ENCODE measurements around the gene VSIG10.

Gene VSIG10

GRCh38 chr12:118033902-118034301 lies 69.9 kb downstream of the VSIG10 start:
- H4K20me1 ChIP-seq (ENCODE audit: insufficient read depth, low read length): no peaks in the 10 kb centered on the region
- H3K9ac ChIP-seq (ENCODE audit: low read length): no peak overlapping the region
- H3K79me2 ChIP-seq (ENCODE audit: low read length): no peaks in the 10 kb centered on the region
- no peaks in the 10 kb centered on the region for H3K36me3 ChIP-seq (replicated peaks; ENCODE audit: insufficient read depth, low read length)
- H2AFZ ChIP-seq (ENCODE audit: low read length): no peak overlapping the region
- TF ChIP-seq EZH2 (optimal IDR thresholded peaks at IDR 0.05; ENCODE audit: low read depth, low read length): no peak
- TF ChIP-seq CTCF (IDR thresholded peaks at IDR 0.05; ENCODE audit: low read length): no peak
- no peak for TF ChIP-seq EZH2phosphoT487 (IDR thresholded peaks at IDR 0.05; ENCODE audit: low read length)
- DNase-seq: no peak
- H3F3A ChIP-seq (ENCODE audit: insufficient read depth, low read length): peaks cover 3% of the 10 kb centered on the region; the same call in 1 of the 2 replicates
- H3K27me3 ChIP-seq (replicated peaks; ENCODE audit: insufficient read depth, low read length): no peaks in the 10 kb centered on the region
- no peak overlapping the region for H3K27ac ChIP-seq (ENCODE audit: low read length)
- no peaks in the 10 kb centered on the region for H3K9me2 ChIP-seq (replicated peaks; ENCODE audit: insufficient read depth, low read length)
- H3K9me3 ChIP-seq (replicated peaks; ENCODE audit: insufficient read depth, low read length): no peaks in the 10 kb centered on the region
- H3K4me3 ChIP-seq (ENCODE audit: low read length): no peak overlapping the region
- H3K4me1 ChIP-seq (ENCODE audit: low read length): peaks cover 17% of the 10 kb centered on the region; the same call in 1 of the 2 replicates
- no peak overlapping the region for H3K4me2 ChIP-seq (ENCODE audit: low read depth, low read length)

GRCh38 chr12:118033323-118033722 lies 70.5 kb downstream of the VSIG10 start:
- Histone ChIP-seq H3K9me3 (replicated peaks; ENCODE audit: insufficient read depth, low read length) (no peaks in the 10 kb centered on the region), H2AFZ (ENCODE audit: low read length) (no peak overlapping the region), H3K4me3 (ENCODE audit: low read length) (no peak overlapping the region), H3K4me1 (ENCODE audit: low read length) (peaks cover 17% of the 10 kb centered on the region; the same call in 1 of the 2 replicates), H3K4me2 (ENCODE audit: low read depth, low read length) (no peak overlapping the region), H3F3A (ENCODE audit: insufficient read depth, low read length) (peaks cover 3% of the 10 kb centered on the region; the same call in 1 of the 2 replicates), H3K9me2 (replicated peaks; ENCODE audit: insufficient read depth, low read length) (no peaks in the 10 kb centered on the region), H3K27ac (ENCODE audit: low read length) (no peak overlapping the region), H3K79me2 (ENCODE audit: low read length) (no peaks in the 10 kb centered on the region), H4K20me1 (ENCODE audit: insufficient read depth, low read length) (no peaks in the 10 kb centered on the region), H3K27me3 (replicated peaks; ENCODE audit: insufficient read depth, low read length) (no peaks in the 10 kb centered on the region), H3K36me3 (replicated peaks; ENCODE audit: insufficient read depth, low read length) (no peaks in the 10 kb centered on the region), H3K9ac (ENCODE audit: low read length) (no peak overlapping the region)
- TF ChIP-seq EZH2 (optimal IDR thresholded peaks at IDR 0.05; ENCODE audit: low read depth, low read length) (no peak), CTCF (IDR thresholded peaks at IDR 0.05; ENCODE audit: low read length) (no peak), EZH2phosphoT487 (IDR thresholded peaks at IDR 0.05; ENCODE audit: low read length) (no peak)
- no peak for DNase-seq

GRCh38 chr12:118032188-118032587 lies 71.6 kb downstream of the VSIG10 start:
- H3K4me3 ChIP-seq (ENCODE audit: low read length): no peak overlapping the region
- no peaks in the 10 kb centered on the region for H3K9me2 ChIP-seq (replicated peaks; ENCODE audit: insufficient read depth, low read length)
- H3K36me3 ChIP-seq (replicated peaks; ENCODE audit: insufficient read depth, low read length): no peaks in the 10 kb centered on the region
- no peak for DNase-seq
- H3K4me2 ChIP-seq (ENCODE audit: low read depth, low read length): no peak overlapping the region
- no peak overlapping the region for H3K9ac ChIP-seq (ENCODE audit: low read length)
- H3K27ac ChIP-seq (ENCODE audit: low read length): no peak overlapping the region
- no peaks in the 10 kb centered on the region for H4K20me1 ChIP-seq (ENCODE audit: insufficient read depth, low read length)
- no peaks in the 10 kb centered on the region for H3K79me2 ChIP-seq (ENCODE audit: low read length)
- peaks cover 17% of the 10 kb centered on the region; the same call in 1 of the 2 replicates for H3K4me1 ChIP-seq (ENCODE audit: low read length)
- no peak overlapping the region for H2AFZ ChIP-seq (ENCODE audit: low read length)
- H3F3A ChIP-seq (ENCODE audit: insufficient read depth, low read length): peaks cover 3% of the 10 kb centered on the region; the same call in 1 of the 2 replicates
- H3K9me3 ChIP-seq (replicated peaks; ENCODE audit: insufficient read depth, low read length): no peaks in the 10 kb centered on the region
- no peaks in the 10 kb centered on the region for H3K27me3 ChIP-seq (replicated peaks; ENCODE audit: insufficient read depth, low read length)
- TF ChIP-seq EZH2 (optimal IDR thresholded peaks at IDR 0.05; ENCODE audit: low read depth, low read length) (no peak), EZH2phosphoT487 (IDR thresholded peaks at IDR 0.05; ENCODE audit: low read length) (no peak), CTCF (IDR thresholded peaks at IDR 0.05; ENCODE audit: low read length) (no peak)
